Measurements from ENCODE around the gene ALLC.

DNA sequence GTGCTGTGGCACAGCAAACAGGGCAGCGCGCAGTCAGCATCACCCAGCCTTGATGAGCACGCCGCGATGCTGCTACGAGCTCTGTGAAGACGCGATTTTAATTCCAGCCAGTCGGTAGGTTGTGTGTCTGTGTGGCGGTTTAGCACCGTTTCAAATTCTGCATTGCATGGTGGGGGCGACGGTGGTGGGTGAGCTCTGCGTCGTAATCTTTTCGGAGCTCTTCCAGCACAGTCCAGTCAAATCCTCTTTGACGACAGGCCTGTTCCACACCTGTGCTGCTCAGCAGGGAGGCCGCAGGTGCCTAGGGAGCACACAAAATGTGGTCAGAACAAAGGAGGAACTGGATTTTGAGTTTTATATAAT lies 8.6 kb downstream of the ALLC start:
- TF ChIP-seq POLR2AphosphoS5 (IDR thresholded peaks at IDR 0.05; ENCODE audit: low read depth, low read length) (no peak), REST (IDR thresholded peaks at IDR 0.05; ENCODE audit: insufficient read depth in 1 of 2, low read depth in 2 of 2, low read length in 2 of 2) (no peak), TAF1 (IDR thresholded peaks at IDR 0.05; ENCODE audit: borderline replicate concordance, insufficient read depth, low read length) (no peak), SIN3A (IDR thresholded peaks at IDR 0.05; ENCODE audit: borderline replicate concordance, insufficient read depth, low read length) (no peak), FOXP2 (optimal IDR thresholded peaks at IDR 0.05; ENCODE audit: borderline replicate concordance, extremely low read depth, extremely low read length, insufficient read depth) (no peak)
